Effector memory CD8-positive, alpha-beta T cell (primary cell): Measurements from ENCODE around the gene DEDD.
"Not testable (repeated sequence)": the region's sequence is repeated elsewhere in the genome, so short reads cannot be mapped to it uniquely, and the experiment has no call there.

Source experiments
- ATAC-seq: fragments of 150-1000 bp; cut with Tn5 transposase; replicated peaks from 2 replicates; pipeline ENCODE4 v1.10.0; 2021; ENCODE audit warnings: mild to moderate bottlenecking, moderate library complexity
- DNase-seq, 3 experiments: peaks; one replicate each; pipeline ENCODE4 v3.0.0; 2021
- H3K27ac Mint-ChIP-seq, 2 donors: one replicate each; pipeline ENCODE4 v1.8.0; 2022; ENCODE audit warnings: mild to moderate bottlenecking in 2 of 2, mixed read lengths in 2 of 2, moderate library complexity in 2 of 2
- H3K27me3 Mint-ChIP-seq, 2 donors: one replicate each; pipeline ENCODE4 v1.8.0; 2022; ENCODE audit warnings: mixed read lengths in 2 of 2
- H3K36me3 Mint-ChIP-seq: one replicate; pipeline ENCODE4 v1.8.0; 2022; ENCODE audit warnings: mild to moderate bottlenecking, moderate library complexity, mixed read lengths; ENCODE audit not compliant: insufficient read depth
- H3K4me1 Mint-ChIP-seq, 2 donors: one replicate each; pipeline ENCODE4 v1.8.0; 2022; ENCODE audit warnings: low read depth in 2 of 2, mixed read lengths in 2 of 2
- H3K4me3 Mint-ChIP-seq, 2 donors: one replicate each; pipeline ENCODE4 v1.8.0; 2022; ENCODE audit warnings: mild to moderate bottlenecking in 2 of 2, mixed read lengths in 2 of 2, moderate library complexity in 2 of 2
- H3K9me3 Mint-ChIP-seq, 2 donors: one replicate each; pipeline ENCODE4 v1.8.0; 2022; ENCODE audit warnings: mixed read lengths in 2 of 2

Gene DEDD

GRCh38 chr1:161130266-161130665, 2.2 kb downstream of the DEDD start:
- DNase-seq (no peak), ATAC-seq (no peak)
- Mint-ChIP-seq H3K4me3 (peak overlapping the region in 1 of 2 donors; percentile 11), H3K9me3 (no peaks in the 10 kb centered on the region), H3K4me1 (peaks cover 31 to 55% of the 10 kb centered on the region in 2 donors), H3K27ac (peak overlapping the region in 1 of 2 donors; percentile 2), H3K36me3 (peaks cover 35% of the 10 kb centered on the region), H3K27me3 (no peaks in the 10 kb centered on the region)

GRCh38 chr1:161128591-161129420, 3.7 kb downstream of the DEDD start:
- Mint-ChIP-seq H3K9me3 (no peaks in the 10 kb centered on the region), H3K27me3 (no peaks in the 10 kb centered on the region), H3K36me3 (peaks cover 43% of the 10 kb centered on the region), H3K27ac (peak overlapping the region in 1 of 2 donors; percentile 50), H3K4me1 (peaks cover 31 to 51% of the 10 kb centered on the region in 2 donors), H3K4me3 (no peak overlapping the region)
- no peak for DNase-seq
- no peak for ATAC-seq

GRCh38 chr1:161127649-161128048, 4.8 kb downstream of the DEDD start:
- H3K36me3 Mint-ChIP-seq = peaks cover 55% of the 10 kb centered on the region
- ATAC-seq (no peak), DNase-seq (no peak)
- peaks cover 31 to 56% of the 10 kb centered on the region in 2 donors for H3K4me1 Mint-ChIP-seq
- H3K27me3 Mint-ChIP-seq = no peaks in the 10 kb centered on the region
- H3K4me3 Mint-ChIP-seq = no peak overlapping the region
- H3K9me3 Mint-ChIP-seq = no peaks in the 10 kb centered on the region
- peak overlapping the region; percentile 31 to 56 for H3K27ac Mint-ChIP-seq

GRCh38 chr1:161122967-161123366, 9.5 kb downstream of the DEDD start:
- DNase-seq (no peak), ATAC-seq (no peak)
- Mint-ChIP-seq H3K36me3 (peaks cover 66% of the 10 kb centered on the region), H3K4me3 (no peak overlapping the region), H3K27me3 (no peaks in the 10 kb centered on the region), H3K27ac (peak overlapping the region in 1 of 2 donors; percentile 46), H3K4me1 (peaks cover 31 to 43% of the 10 kb centered on the region in 2 donors), H3K9me3 (no peaks in the 10 kb centered on the region)

GRCh38 chr1:161121834-161122233, 10.6 kb downstream of the DEDD start:
- no peaks in the 10 kb centered on the region for H3K9me3 Mint-ChIP-seq
- DNase-seq = no peak
- H3K36me3 Mint-ChIP-seq = peaks cover 64% of the 10 kb centered on the region
- no peak for ATAC-seq
- no peaks in the 10 kb centered on the region for H3K27me3 Mint-ChIP-seq
- H3K4me3 Mint-ChIP-seq = no peak overlapping the region
- H3K4me1 Mint-ChIP-seq = peaks cover 30 to 36% of the 10 kb centered on the region in 2 donors
- peak overlapping the region in 1 of 2 donors; percentile 44 for H3K27ac Mint-ChIP-seq

- ATAC-seq = no peak
- Mint-ChIP-seq H3K36me3 (peaks cover 59% of the 10 kb centered on the region), H3K27me3 (no peaks in the 10 kb centered on the region), H3K4me1 (peaks cover 30 to 37% of the 10 kb centered on the region in 2 donors), H3K4me3 (no peak overlapping the region), H3K27ac (peak overlapping the region in 1 of 2 donors; percentile 44), H3K9me3 (no peaks in the 10 kb centered on the region)
- no peak for DNase-seq
Measured at GRCh38 chr1:161121042-161121650, 11.3 kb downstream of the DEDD start.

- peaks cover 32 to 41% of the 10 kb centered on the region in 2 donors for H3K4me1 Mint-ChIP-seq
- DNase-seq (peak; percentile 49 to 59 (median 53)), ATAC-seq (peak; percentile 61)
- no peaks in the 10 kb centered on the region for H3K27me3 Mint-ChIP-seq
- peaks cover 59% of the 10 kb centered on the region for H3K36me3 Mint-ChIP-seq
- no peaks in the 10 kb centered on the region for H3K9me3 Mint-ChIP-seq
- peak overlapping the region; percentile 94 to 98 for H3K27ac Mint-ChIP-seq
- peak overlapping the region; percentile 96 to 97 for H3K4me3 Mint-ChIP-seq
Measured at GRCh38 chr1:161119092-161119903, 13.2 kb downstream of the DEDD start.

- peak within 1 kb of the TSS; percentile 96 to 97 for H3K4me3 Mint-ChIP-seq
- no peaks in the 10 kb centered on the region for H3K9me3 Mint-ChIP-seq
- peak; percentile 78 to 82 (median 80) for DNase-seq
- H3K27ac Mint-ChIP-seq = peak within 1 kb of the TSS; percentile 94 to 98
- peaks cover 43 to 50% of the 10 kb centered on the region in 2 donors for H3K4me1 Mint-ChIP-seq
- no peaks in the 10 kb centered on the region for H3K27me3 Mint-ChIP-seq
- peaks cover 46% of the 10 kb centered on the region for H3K36me3 Mint-ChIP-seq
- ATAC-seq = peak; percentile 80
Measured at GRCh38 chr1:161117759-161118581, 14.5 kb downstream of the DEDD start, which contains the start of the genes NIT1 and PFDN2. Gene NIT1, plus strand, starts transcription at chr1:161118105. Its CDS starts 72 bp downstream, at chr1:161118177. Gene PFDN2, minus strand, starts transcription at chr1:161118037. Its CDS starts 11 bp downstream, at chr1:161118026.

GRCh38 chr1:161115961-161116360, 16.5 kb downstream of the DEDD start:
- not testable (repeated sequence) for H3K9me3 Mint-ChIP-seq, ATAC-seq, H3K27me3 Mint-ChIP-seq, DNase-seq, H3K27ac Mint-ChIP-seq
- Mint-ChIP-seq H3K36me3 (peaks cover 26% of the 10 kb centered on the region), H3K4me1 (peaks cover 46 to 52% of the 10 kb centered on the region in 2 donors), H3K4me3 (peak overlapping the region; percentile 96 to 97)

- Mint-ChIP-seq H3K36me3 (peaks cover 26% of the 10 kb centered on the region), H3K27me3 (no peaks in the 10 kb centered on the region), H3K4me1 (peaks cover 44 to 52% of the 10 kb centered on the region in 2 donors), H3K27ac (no peak overlapping the region), H3K9me3 (no peaks in the 10 kb centered on the region), H3K4me3 (peak overlapping the region in 1 of 2 donors; percentile 97)
- ATAC-seq (no peak), DNase-seq (no peak)
Measured at GRCh38 chr1:161115132-161115711, 17.2 kb downstream of the DEDD start.

- H3K27ac Mint-ChIP-seq = peak overlapping the region in 1 of 2 donors; percentile 14
- H3K36me3 Mint-ChIP-seq = peaks cover 24% of the 10 kb centered on the region
- no peak overlapping the region for H3K4me3 Mint-ChIP-seq
- DNase-seq = no peak
- no peaks in the 10 kb centered on the region for H3K27me3 Mint-ChIP-seq
- H3K9me3 Mint-ChIP-seq = no peaks in the 10 kb centered on the region
- ATAC-seq = no peak
- H3K4me1 Mint-ChIP-seq = peaks cover 40 to 49% of the 10 kb centered on the region in 2 donors
Measured at GRCh38 chr1:161114556-161114955, 17.9 kb downstream of the DEDD start.

GRCh38 chr1:161113915-161114314, 18.6 kb downstream of the DEDD start:
- ATAC-seq (no peak), DNase-seq (no peak)
- Mint-ChIP-seq H3K4me1 (peaks cover 34 to 45% of the 10 kb centered on the region in 2 donors), H3K36me3 (peaks cover 24% of the 10 kb centered on the region), H3K27ac (peak overlapping the region in 1 of 2 donors; percentile 14), H3K4me3 (no peak overlapping the region), H3K9me3 (no peaks in the 10 kb centered on the region), H3K27me3 (no peaks in the 10 kb centered on the region)
